HPDE6-E6E7 (cell line): ENCODE results near the gene APOBEC3H.

Source experiments
- DNase-seq: peaks from one replicate; pipeline ENCODE4 v3.0.0; 2011; ENCODE audit warnings: missing footprints; ENCODE audit errors: extremely low spot score

APOBEC3H gene

DNA sequence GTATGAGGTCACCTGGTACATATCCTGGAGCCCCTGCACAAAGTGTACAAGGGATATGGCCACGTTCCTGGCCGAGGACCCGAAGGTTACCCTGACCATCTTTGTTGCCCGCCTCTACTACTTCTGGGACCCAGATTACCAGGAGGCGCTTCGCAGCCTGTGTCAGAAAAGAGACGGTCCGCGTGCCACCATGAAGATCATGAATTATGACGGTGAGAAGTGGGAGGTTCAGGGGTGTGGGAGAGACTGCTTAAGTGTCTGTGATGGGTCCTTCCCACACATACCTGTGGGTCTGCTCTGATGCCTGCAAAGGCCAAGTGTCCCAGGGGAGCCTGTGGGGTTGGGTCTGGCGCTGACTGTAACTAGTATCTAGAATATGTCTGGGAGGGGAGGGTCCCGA is 16.0 kb upstream of the APOBEC3H start:
- DNase-seq, result no peak

DNA sequence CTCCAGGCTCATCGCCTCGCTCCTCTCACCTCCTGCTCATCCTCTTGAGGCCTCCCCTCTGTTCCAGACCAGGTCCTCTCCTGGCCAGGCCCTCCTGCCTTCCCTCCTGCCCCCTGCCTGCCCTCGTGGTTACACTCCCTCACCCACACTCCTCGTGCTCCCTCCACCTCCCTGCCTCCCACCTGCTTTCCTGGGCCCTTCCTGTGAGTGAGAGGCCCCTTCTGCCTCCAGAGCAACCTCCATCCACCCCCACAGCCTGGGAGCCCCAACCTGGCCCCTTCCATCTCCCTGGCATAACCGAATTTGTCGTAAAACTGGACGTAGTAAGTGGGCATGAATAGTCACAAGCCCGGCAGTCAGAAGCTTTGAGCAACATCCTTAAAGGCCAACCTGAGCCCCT is 15.4 kb upstream of the APOBEC3H start:
- no peak for DNase-seq

- no peak for DNase-seq
Measured at GRCh38 chr22:39083212-39084165, 13.6 kb upstream of the APOBEC3H start.

GRCh38 chr22:39084666-39085065 is 12.4 kb upstream of the APOBEC3H start:
- DNase-seq, result no peak

DNA sequence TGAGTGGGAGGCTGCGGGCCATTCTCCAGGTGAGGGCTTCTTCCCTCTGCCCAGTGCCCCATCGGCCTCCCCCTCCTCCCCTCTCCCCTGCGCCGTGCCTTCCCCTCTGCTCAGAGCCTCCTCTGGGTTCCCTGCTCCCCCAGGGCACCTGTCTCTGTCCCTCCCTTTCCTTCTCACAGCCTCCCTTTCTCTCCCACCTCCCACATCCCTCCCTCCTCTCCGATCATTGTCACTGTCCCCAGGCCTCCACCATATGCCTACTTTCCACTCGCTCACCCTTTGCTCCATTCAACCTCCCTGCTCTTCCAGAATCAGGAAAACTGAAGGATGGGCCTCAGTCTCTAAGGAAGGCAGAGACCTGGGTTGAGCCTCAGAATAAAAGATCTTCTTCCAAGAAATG is 9.9 kb upstream of the APOBEC3H start:
- no peak for DNase-seq

DNA sequence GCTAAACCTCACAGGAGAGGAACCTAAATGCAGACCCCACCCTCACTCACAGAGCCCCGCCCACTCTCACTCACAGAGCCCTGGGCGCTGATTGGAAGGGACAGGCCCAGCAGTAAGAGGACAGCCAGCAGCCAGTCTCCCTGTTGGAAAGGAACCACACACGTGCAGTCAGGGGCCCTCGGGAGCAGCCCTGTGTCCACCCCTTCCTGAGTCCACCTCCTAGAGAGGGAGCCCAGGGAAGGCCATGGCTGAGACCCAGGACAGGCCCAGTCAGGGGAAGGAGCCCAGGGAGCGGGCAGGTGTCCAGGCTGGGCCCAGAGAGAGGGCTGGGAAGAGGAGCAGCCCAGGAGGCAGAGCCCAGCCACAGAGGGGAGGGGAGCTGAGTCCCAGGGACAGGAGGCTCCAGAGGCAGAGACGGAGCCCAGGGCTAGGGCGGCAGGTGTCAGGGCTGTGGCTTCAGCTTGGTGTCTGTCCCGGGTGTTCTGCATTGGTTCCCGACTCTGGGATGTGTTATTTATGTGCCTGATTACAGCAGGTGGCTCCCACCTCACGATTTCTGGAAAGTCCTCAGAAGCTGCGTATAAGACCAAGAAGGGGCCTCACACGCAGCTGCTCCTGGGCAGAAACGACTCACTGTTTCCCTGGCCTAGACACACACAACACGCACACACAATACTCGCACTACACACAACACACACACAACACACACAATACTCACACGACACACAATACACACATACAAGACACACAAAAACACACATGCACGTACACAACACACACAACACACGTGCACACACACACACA is 9.0 kb upstream of the APOBEC3H start:
- DNase-seq, result no peak

DNA sequence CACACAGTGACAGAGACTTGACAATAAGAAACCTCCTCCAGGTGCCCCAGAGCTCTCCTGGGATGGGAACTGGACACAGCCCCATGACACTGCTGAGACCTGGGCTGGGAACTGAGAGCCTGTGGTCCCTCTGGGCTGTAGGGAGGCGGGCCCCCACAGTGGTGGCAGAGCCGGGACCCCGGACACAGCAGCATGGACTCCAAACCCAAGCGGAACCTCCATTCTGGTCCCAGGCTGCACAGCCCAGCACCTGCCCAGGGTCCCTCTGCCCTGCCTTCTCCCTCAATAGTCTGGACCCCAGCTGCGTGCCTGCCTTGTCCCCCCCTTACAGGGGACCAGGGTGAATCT is 8.4 kb upstream of the APOBEC3H start:
- no peak for DNase-seq

- no peak for DNase-seq
Measured at GRCh38 chr22:39089928-39090327, 7.1 kb upstream of the APOBEC3H start.

GRCh38 chr22:39090426-39091064 is 6.5 kb upstream of the APOBEC3H start:
- peak; percentile 82 for DNase-seq

- DNase-seq, result no peak
Measured at GRCh38 chr22:39091126-39092081, 5.6 kb upstream of the APOBEC3H start.

DNA sequence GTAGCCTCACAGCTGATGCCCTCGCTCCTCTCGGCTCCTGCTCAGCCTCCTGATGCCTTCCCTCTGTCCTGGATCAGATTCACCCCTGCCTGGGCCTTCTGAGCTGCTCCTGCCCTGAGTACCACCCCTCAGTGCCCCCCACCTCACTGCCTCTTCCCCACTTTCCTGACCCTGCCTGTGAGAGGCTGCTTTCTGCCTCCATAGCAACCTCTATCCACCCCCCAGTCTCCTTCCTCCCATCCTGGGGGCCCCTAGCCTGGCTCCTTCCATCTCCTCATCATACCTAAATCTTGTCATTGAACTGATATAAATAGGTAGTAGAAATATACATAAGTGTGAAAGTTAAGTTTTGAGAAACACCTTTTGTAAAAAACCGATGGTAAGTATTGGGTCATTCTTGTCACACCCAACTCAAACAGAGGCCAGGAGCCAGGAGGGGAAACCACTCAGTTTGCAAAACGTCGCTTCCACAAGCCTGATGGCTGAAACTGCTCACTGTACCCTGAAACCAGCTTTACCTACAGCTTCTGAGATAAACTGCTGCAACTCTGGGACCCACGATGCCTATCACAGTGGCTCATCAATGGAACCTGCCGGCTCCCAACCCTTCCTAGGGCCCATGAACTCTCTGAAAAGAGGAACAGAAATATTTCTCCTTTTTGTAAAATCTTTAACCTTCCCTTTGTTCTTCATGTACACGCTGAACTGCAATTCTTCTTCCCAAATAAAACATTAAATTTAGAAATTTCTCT is 4.8 kb upstream of the APOBEC3H start:
- no peak for DNase-seq

DNA sequence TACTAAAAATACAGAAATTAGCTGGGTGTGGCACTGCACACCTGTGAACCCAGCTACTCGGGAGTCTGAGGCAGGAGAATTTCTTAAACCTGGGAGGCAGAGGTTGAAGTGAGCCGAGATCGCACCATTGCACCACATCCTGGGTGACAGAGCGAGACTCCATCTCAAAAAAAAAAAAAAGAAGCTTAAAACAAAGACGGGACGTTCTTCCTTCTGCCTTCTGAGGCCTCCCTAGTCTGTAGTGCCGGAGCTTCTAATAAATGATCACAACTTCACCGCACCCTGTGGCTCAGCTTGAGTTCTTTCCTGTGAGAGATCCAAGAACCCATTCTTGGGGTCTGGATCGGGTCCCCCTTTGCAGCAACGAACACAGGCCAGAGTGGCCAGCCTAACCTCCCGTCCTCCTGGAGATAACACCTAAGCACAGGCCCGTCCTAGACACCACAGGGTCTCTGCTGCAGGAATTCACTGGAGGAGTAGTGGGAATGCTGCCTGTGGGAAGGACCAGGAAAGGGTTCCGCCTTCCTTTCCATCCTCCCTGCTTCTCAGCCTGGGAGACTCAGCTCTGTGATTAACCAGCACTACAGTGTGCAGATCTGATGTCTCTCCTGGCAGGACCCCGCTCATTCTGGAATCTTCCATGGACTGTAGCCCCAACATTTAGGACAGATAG is 2.2 kb upstream of the APOBEC3H start:
- DNase-seq, result no peak

DNA sequence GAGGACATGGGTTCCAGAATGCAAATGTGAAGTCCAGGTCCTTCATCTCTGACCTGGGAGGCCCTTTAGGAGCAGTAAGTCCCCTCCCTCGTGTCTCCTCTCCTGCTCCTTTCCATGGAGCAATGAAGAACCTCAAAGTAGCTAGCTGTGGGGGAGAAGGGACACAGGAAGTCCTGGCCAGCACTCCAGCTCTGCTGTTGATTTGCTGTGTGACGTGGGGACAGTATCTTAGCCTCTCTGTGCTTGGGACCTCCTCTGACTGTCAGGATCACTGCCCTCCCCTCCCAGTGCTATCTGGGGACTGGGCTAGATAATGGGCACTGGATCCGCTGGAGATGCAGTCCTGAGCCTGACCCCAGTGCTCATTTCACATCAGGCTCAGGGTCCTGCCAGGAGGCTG is 1.1 kb upstream of the APOBEC3H start:
- DNase-seq, result no peak

- no peak for DNase-seq
Measured at GRCh38 chr22:39098026-39098425, 982 bp downstream of the APOBEC3H start.

- DNase-seq, result no peak
Measured at GRCh38 chr22:39098576-39098975, 1.5 kb downstream of the APOBEC3H start.

GRCh38 chr22:39101226-39101625 is 4.2 kb downstream of the APOBEC3H start:
- DNase-seq, result no peak

DNA sequence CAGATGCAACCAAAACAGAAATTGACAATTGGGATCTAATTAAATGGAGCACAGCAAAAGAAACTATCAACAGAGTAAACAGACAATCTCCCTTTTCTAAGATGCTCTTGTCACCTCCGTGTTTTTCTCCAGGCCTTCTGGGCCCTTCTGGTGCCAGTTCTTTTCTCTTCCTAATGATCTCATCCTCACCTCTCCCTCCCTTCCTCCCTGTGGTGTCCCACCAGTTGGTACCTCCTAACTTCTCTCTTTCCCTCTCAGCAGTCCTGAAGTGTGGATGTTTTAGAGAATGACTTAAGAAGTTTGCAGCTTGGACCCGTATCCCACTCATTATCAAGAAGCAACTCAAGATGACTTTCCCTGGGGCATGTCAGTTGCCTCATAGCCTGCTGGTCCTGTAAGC is 6.4 kb downstream of the APOBEC3H start:
- no peak for DNase-seq

DNA sequence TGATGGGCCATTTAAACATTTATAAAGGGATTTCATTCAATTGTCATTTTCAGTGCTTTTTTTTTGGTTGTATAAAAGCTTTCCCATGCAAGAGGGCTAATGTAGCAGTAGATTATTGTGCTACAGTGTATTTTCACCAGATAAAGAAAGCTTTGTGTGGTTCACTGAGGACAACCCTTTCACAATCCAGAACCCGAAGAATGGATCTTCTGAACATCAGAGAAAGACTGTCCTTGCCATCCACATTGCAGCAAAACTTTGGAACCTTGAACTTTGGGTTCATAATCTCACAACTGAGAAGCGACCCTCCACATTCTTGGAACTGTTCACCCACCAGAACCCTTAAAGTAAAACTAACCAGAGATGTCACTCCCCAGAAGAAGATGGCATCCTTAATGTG is 9.3 kb downstream of the APOBEC3H start:
- no peak for DNase-seq

DNA sequence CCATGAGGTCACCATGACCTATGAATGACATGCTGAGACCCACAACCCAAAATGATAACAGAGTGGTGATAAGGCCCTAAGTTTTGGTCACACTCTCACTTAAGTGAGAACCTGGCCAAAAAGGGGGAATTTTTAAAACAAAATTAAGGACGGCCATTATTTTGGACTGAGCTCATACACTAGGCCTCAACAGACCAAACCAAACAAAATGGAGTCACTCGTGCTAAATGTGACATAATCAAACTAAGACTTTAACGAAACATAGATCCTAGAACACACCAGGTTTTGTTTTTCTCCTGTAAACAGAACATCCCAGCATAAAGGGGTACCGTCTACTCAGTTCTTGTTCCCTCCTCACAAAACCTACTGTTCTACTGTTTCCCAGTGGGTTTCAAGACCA is 11.4 kb downstream of the APOBEC3H start:
- no peak for DNase-seq

GRCh38 chr22:39109361-39109760 is 12.3 kb downstream of the APOBEC3H start:
- DNase-seq, result no peak
